Naive thymus-derived CD4-positive, alpha-beta T cell (primary cell): Measurements from ENCODE around the gene SMTNL2. TPM values are rescaled to one million over a fixed set of nuclear protein-coding genes. Genes with fewer than 3 reads are reported as not detected.
A peak's percentile ranks its signal among the peaks of the same experiment; 100 is the strongest.

Experiments
- ATAC-seq: fragments of 150-1000 bp; cut with Tn5 transposase; 2 replicates; pipeline ENCODE4 v1.10.0; 2021; ENCODE audit warnings: mild to moderate bottlenecking, moderate library complexity
- CTCF ChIA-PET: fragments of 350-600 bp; sonication (Branson Sonifier 250); formaldehyde crosslinking; loops from one replicate; lab custom pipeline; 2021; ENCODE audit warnings: antibody characterized with exemption; lab: Charles Lee
- POLR2A ChIA-PET: fragments of 350-600 bp; sonication (Branson Sonifier 250); formaldehyde crosslinking; loops from one replicate; lab custom pipeline; 2021; ENCODE audit warnings: antibody characterized with exemption, inconsistent platforms; lab: Charles Lee
- DNase-seq, 9 donors: peaks; one replicate each; pipeline versions ENCODE4 v3.0.0 to v3.0.0-alpha.2; 2020 to 2022; ENCODE audit warnings: mixed read lengths in 1 of 9
- H3K27ac ChIP-seq: one replicate; pipeline ENCODE4 v1.7.0; 2013; ENCODE audit warnings: mild to moderate bottlenecking, low read depth, low read length, moderate library complexity
- H3K27me3 ChIP-seq, 2 donors: one replicate each; pipeline ENCODE4 v1.7.0; 2013; ENCODE audit warnings: low read length in 2 of 2, mild to moderate bottlenecking in 2 of 2, moderate library complexity in 2 of 2; ENCODE audit not compliant: control insufficient read depth in 2 of 2, insufficient read depth in 2 of 2
- H3K36me3 ChIP-seq, 3 experiments: 1 replicate in 2 of 3; 2 replicates in 1 of 3; pipeline ENCODE4 v1.7.0; 2013; ENCODE audit warnings: low read length in 3 of 3, mild to moderate bottlenecking in 3 of 3, moderate library complexity in 1 of 3; ENCODE audit not compliant: insufficient read depth in 3 of 3, control insufficient read depth in 2 of 3
- H3K4me1 ChIP-seq, 2 donors: one replicate each; pipeline ENCODE4 v1.7.0; 2013; ENCODE audit warnings: low read length in 2 of 2, mild to moderate bottlenecking in 2 of 2, moderate library complexity in 1 of 2; ENCODE audit not compliant: control insufficient read depth in 2 of 2, insufficient read depth in 2 of 2
- H3K4me3 ChIP-seq: 2 replicates; pipeline ENCODE4 v1.7.0; 2013; ENCODE audit warnings: mild to moderate bottlenecking, low read length
- H3K9me3 ChIP-seq, 3 experiments: 1 replicate in 2 of 3; 2 replicates in 1 of 3; pipeline ENCODE4 v1.7.0; 2013; ENCODE audit warnings: low read length in 3 of 3; ENCODE audit not compliant: control insufficient read depth in 2 of 3
- H3K27ac Mint-ChIP-seq, 9 donors: one replicate each; pipeline ENCODE4 v1.8.0; 2020 to 2022; ENCODE audit warnings: mixed read lengths in 9 of 9, mild to moderate bottlenecking in 8 of 9, moderate library complexity in 5 of 9, inconsistent platforms in 2 of 9
- H3K27me3 Mint-ChIP-seq, 5 donors: one replicate each; pipeline ENCODE4 v1.8.0; 2021 to 2022; ENCODE audit warnings: mixed read lengths in 5 of 5, mild to moderate bottlenecking in 1 of 5
- H3K36me3 Mint-ChIP-seq, 5 donors: one replicate each; pipeline ENCODE4 v1.8.0; 2020 to 2022; ENCODE audit warnings: mixed read lengths in 5 of 5, mild to moderate bottlenecking in 3 of 5, inconsistent platforms in 1 of 5
- H3K4me1 Mint-ChIP-seq, 7 donors: one replicate each; pipeline ENCODE4 v1.8.0; 2020 to 2022; ENCODE audit warnings: mixed read lengths in 7 of 7, mild to moderate bottlenecking in 3 of 7, inconsistent platforms in 1 of 7
- H3K4me3 Mint-ChIP-seq, 10 donors: one replicate each; pipeline ENCODE4 v1.8.0; 2020 to 2022; ENCODE audit warnings: mild to moderate bottlenecking in 10 of 10, mixed read lengths in 10 of 10, moderate library complexity in 6 of 10, inconsistent platforms in 2 of 10
- H3K9me3 Mint-ChIP-seq, 11 donors: one replicate each; pipeline ENCODE4 v1.8.0; 2020 to 2022; ENCODE audit warnings: mixed read lengths in 11 of 11, mild to moderate bottlenecking in 4 of 11, inconsistent platforms in 1 of 11, moderate library complexity in 1 of 11
- intact Hi-C, 2 donors: fragments of 100-400 bp; cut with micrococcal nuclease; formaldehyde crosslinking; loops; one replicate each; pipeline ENCODE4 v1.15.1; 2023
- polyA plus RNA-seq, 2 donors: library from polyadenylated mRNA; unstranded; fragments of 300-500 nt; fragmentation: Illumina TruSeq; gene quantifications; one replicate each; pipeline ENCODE4 v1.2.3, GENCODE V29; 2021
- total RNA-seq, 6 experiments: library from RNA in 5 of 6; stranded (reverse) in 5 of 6; gene quantifications; 1 replicate in 5 of 6; 2 replicates in 1 of 6; pipeline ENCODE4 v1.2.3 and lab custom pipeline; 2021 to 2026

SMTNL2 gene
- total and polyA plus RNA-seq, 7 experiments from 2014 or later: not detected

DNA sequence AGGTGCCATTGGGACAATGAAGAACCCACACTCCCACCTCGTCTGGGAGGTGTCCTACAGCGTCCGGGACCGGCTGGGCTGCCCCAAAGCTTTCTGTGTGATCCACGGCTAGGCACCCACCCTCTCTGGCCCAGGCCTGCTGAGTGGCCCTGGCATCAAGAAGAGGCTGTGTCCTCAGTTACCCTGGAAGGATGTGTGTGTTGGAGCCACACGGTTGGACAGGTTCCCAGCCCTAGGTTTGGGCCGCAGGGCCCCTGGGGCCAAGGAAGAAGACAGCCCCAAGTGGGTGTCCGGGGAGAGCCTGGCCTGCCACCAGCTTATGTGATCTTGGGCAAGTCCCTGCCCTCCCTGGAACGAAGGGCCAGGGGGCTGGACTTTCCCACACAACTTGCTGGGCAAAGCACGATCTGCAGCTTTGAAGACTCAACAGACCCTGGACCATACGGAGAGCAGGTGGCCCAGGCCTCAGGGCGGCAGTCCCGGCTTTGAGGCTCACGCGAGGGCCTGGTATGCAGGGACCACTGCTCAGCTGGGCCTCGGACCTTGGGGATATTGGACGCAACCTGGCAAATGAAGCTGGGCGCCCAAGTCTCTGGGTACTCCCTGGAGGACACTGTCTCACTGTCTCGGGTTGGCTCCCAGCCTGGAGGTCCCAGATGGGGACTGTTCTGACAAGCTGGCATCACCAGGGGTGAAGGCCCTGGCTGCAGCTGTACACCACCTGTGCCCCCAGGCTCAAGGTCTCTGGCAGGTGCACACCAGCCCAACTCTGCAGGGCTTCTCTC, 46.7 kb upstream of the SMTNL2 start:
- Histone ChIP-seq H3K27me3 (no peaks in the 10 kb centered on the region), H3K4me1 (no peaks in the 10 kb centered on the region), H3K36me3 (peaks cover 0 to 48% (median 13%) of the 10 kb centered on the region in 3 experiments), H3K4me3 (no peak overlapping the region), H3K27ac (no peak overlapping the region), H3K9me3 (no peaks in the 10 kb centered on the region)
- CTCF ChIA-PET: interaction anchor here (0.6 to 1.2 kb wide), 3 partner anchors 30 to 1045 kb away, joined by 3 to 4 read pairs (median 3); no protein-coding TSS in a partner anchor
- no peaks in the 10 kb centered on the region for H3K9me3 Mint-ChIP-seq
- peak; percentile 25 for ATAC-seq
- H3K4me3 Mint-ChIP-seq: no peak overlapping the region
- peaks cover 0 to 16% (median 3%) of the 10 kb centered on the region in 7 donors for H3K4me1 Mint-ChIP-seq
- no peak overlapping the region for H3K27ac Mint-ChIP-seq
- H3K36me3 Mint-ChIP-seq: peaks cover 0 to 4% (median 2%) of the 10 kb centered on the region in 5 donors
- intact Hi-C loops: no loop called here
- DNase-seq: no peak
- POLR2A ChIA-PET: interaction anchor here (0.6 kb wide), 1 partner anchor 72 kb away, joined by 3 read pairs; no protein-coding TSS in a partner anchor
- H3K27me3 Mint-ChIP-seq: peaks cover 0 to 4% (median 0%) of the 10 kb centered on the region in 5 donors

DNA sequence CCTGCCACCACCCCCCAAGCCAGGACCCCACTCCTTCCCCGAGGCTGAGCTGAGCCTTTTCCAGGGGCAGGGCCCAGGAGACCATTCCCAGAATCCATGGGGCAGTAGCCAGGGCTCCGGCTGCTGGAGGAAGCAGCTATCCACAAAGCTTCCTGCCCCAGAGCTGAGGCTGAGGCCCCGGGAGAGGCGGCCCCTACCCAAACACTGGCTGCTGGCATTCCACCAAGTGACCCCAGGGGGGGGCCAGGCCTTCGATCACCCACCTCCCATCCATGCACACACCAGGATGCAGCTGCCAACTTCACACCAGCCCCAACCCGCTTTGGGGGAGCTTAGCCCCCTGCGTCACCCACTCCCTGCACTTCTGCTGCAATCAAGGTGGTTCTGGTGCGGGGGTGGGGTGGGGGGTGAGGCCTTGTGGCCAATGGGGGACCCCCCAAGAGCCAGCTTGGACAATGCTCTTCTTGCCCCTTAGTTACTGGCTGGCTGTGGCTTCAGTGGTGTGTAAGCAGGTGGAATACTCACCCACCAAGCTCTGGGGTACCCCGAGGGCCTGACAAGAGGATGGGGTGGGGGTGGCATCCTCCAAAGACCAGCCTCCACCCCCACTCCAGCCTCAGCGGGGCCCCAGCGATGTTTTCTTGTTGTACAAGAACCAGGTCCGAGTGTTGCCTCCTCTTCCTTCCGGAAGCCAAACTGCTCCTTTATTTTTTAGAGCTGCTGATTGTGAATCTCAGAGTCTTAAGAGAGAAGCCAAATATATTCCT, 45.9 kb upstream of the SMTNL2 start:
- ChIA-PET POLR2A (interaction anchor here (0.6 kb wide), 1 partner anchor 71 kb away, joined by 3 read pairs; no protein-coding TSS in a partner anchor), CTCF (interaction anchor here (1.2 kb wide), 1 partner anchor 29 kb away, joined by 3 read pairs; no protein-coding TSS in a partner anchor)
- H3K4me1 ChIP-seq: no peaks in the 10 kb centered on the region
- peaks cover 0 to 56% (median 13%) of the 10 kb centered on the region in 3 experiments for H3K36me3 ChIP-seq
- H3K4me1 Mint-ChIP-seq: peaks cover 0 to 14% (median 1%) of the 10 kb centered on the region in 7 donors
- no peaks in the 10 kb centered on the region for H3K27me3 ChIP-seq
- DNase-seq (no peak), ATAC-seq (no peak)
- H3K27ac Mint-ChIP-seq: no peak overlapping the region
- no peak overlapping the region for H3K4me3 Mint-ChIP-seq
- no peaks in the 10 kb centered on the region for H3K9me3 ChIP-seq
- peaks cover 0 to 4% (median 2%) of the 10 kb centered on the region in 5 donors for H3K36me3 Mint-ChIP-seq
- no peaks in the 10 kb centered on the region for H3K9me3 Mint-ChIP-seq
- H3K4me3 ChIP-seq: no peak overlapping the region
- H3K27me3 Mint-ChIP-seq: peaks cover 0 to 1% (median 0%) of the 10 kb centered on the region in 5 donors
- H3K27ac ChIP-seq: no peak overlapping the region
- intact Hi-C loops: no loop called here

DNA sequence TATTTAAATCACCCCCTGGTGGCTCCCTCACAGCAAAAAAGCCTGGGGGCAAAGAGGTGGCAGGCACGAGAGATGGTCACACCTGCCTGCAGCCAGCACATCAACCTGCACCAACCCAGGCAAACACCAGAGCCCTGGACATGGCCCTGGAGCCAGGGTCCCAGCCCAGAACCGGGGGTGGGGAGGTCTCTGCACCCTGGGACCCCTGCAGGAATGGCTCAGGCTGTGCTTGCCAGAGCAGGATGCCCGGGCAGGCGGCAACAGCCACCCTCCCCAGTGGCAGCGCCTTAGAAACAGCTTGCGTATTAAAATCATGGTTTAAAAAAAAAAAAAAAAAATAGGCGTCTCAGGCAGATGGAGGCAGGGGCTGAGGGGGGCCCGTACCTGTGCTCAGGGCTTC, 45.3 kb upstream of the SMTNL2 start:
- Mint-ChIP-seq H3K36me3 (peaks cover 0 to 7% (median 4%) of the 10 kb centered on the region in 5 donors), H3K9me3 (no peaks in the 10 kb centered on the region), H3K27me3 (no peaks in the 10 kb centered on the region), H3K27ac (no peak overlapping the region), H3K4me3 (no peak overlapping the region), H3K4me1 (peaks cover 0 to 11% (median 0%) of the 10 kb centered on the region in 7 donors)
- Histone ChIP-seq H3K36me3 (peaks cover 0 to 62% (median 13%) of the 10 kb centered on the region in 3 experiments), H3K9me3 (no peaks in the 10 kb centered on the region), H3K4me3 (no peak overlapping the region), H3K27me3 (no peaks in the 10 kb centered on the region), H3K4me1 (no peaks in the 10 kb centered on the region), H3K27ac (no peak overlapping the region)
- intact Hi-C loops: no loop called here
- CTCF ChIA-PET: interaction anchor here (0.7 to 1.2 kb wide), 2 partner anchors 28 to 118 kb away, joined by 3 read pairs; no protein-coding TSS in a partner anchor
- POLR2A ChIA-PET: no interaction called here
- ATAC-seq: no peak
- no peak for DNase-seq

DNA sequence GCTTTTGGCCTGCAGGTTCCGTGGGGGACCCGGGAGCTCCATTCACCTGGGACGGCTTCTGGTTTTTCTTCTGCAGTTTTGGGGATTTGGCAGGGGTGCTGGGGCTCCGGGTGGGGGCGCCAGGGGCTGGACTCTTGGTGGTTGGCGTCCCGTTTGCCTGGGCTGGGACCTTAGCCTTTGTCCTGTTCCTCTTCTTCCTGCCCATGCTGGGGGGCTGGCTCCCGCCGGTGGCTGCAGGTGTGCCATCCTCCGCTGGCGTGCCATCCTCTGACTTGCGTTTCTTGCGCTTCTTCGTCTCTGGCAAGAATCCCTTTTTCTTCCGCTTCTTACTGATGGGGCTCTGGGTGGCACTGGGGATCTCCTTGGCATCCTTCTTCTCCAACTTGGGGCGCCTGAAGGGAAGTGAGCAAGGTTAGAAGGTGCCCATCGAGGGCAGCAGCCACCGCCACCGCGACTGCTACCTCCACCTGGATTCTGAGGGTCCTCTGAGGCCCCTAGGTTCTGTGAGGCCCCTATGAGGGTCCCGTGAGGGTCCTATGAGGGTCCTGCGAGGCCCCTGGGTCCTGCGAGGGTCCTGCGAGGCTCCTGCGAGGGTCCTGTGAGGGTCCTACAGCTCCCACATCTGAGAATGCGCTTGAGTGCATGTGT, 44.6 kb upstream of the SMTNL2 start:
- Histone ChIP-seq H3K27me3 (no peaks in the 10 kb centered on the region), H3K36me3 (peaks cover 0 to 69% (median 13%) of the 10 kb centered on the region in 3 experiments), H3K4me3 (no peak overlapping the region), H3K9me3 (no peaks in the 10 kb centered on the region), H3K4me1 (no peaks in the 10 kb centered on the region), H3K27ac (no peak overlapping the region)
- Mint-ChIP-seq H3K9me3 (no peaks in the 10 kb centered on the region), H3K27ac (no peak overlapping the region), H3K36me3 (peaks cover 0 to 8% (median 4%) of the 10 kb centered on the region in 5 donors), H3K4me1 (peaks cover 0 to 11% (median 0%) of the 10 kb centered on the region in 7 donors), H3K27me3 (no peaks in the 10 kb centered on the region), H3K4me3 (peak overlapping the region in 1 of 10 donors; percentile 59)
- no peak for ATAC-seq
- ChIA-PET POLR2A (no interaction called here), CTCF (interaction anchor here (0.7 kb wide), 1 partner anchor 119 kb away, joined by 3 read pairs; no protein-coding TSS in a partner anchor)
- no peak for DNase-seq
- intact Hi-C loops: no loop called here

DNA sequence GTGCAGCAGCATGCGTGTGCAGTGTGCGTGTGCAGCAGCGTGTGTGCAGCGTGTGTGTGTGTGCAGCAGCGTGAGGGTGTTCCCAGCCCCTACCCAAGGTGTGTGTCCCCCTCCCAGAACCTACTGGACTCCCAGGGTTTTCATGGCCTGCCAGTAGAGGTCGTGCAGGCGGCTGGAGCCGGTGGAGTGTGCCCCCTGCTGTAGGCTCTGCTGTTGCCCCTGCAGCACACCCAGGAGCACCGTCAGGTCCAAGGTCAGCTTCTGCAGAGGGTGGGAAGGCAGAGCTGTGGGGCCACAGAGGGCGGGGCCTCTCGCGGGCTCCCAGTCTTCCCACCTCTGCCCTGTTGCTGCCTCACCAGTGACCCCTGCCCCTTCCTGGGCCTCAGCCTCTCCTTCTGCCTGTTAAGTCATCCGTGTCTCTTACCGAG, 44.1 kb upstream of the SMTNL2 start:
- H3K9me3 ChIP-seq: no peaks in the 10 kb centered on the region
- Mint-ChIP-seq H3K4me1 (peaks cover 0 to 11% (median 0%) of the 10 kb centered on the region in 7 donors), H3K36me3 (peaks cover 0 to 8% (median 4%) of the 10 kb centered on the region in 5 donors), H3K27ac (no peak overlapping the region), H3K27me3 (no peaks in the 10 kb centered on the region), H3K4me3 (no peak overlapping the region), H3K9me3 (no peaks in the 10 kb centered on the region)
- ChIA-PET CTCF (no interaction called here), POLR2A (no interaction called here)
- no peak overlapping the region for H3K27ac ChIP-seq
- peaks cover 0 to 73% (median 13%) of the 10 kb centered on the region in 3 experiments for H3K36me3 ChIP-seq
- H3K4me3 ChIP-seq: no peak overlapping the region
- no peaks in the 10 kb centered on the region for H3K27me3 ChIP-seq
- H3K4me1 ChIP-seq: no peaks in the 10 kb centered on the region
- ATAC-seq (no peak), DNase-seq (no peak)
- intact Hi-C loops: no loop called here

DNA sequence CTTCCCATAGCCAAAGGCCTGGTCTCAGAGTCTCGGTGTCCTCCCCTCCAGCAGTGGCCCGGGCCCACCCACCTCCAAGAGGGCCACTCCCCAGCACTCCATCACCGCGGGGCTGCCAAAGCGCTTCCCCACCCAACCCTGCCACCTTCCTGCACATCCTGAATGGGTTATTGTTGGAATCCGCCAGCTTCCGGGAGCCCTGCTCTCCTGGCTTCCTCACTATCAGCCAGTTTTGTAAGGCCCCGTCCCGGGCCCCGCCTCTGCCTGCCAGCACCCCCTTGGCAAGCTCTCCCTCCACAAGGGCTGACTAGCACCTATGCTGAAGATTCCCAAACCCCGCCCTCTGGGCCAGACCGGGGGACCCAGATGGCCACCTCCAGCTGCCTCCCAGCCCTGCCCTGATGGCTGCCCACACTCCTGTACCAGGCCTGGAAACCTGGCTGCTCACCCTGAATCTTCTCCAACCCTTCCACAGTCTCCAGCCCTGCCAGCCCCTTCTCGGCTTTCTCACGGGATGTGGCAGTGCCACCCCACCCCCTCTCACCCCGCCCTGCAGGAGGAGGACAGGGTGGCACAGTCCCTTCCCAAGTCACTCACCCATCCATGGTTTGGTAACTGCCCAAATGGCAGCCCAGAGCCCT, 43.5 kb upstream of the SMTNL2 start:
- Mint-ChIP-seq H3K4me1 (peaks cover 0 to 8% (median 0%) of the 10 kb centered on the region in 7 donors), H3K9me3 (no peaks in the 10 kb centered on the region), H3K27ac (peak overlapping the region in 1 of 9 donors; percentile 14), H3K36me3 (peaks cover 0 to 8% (median 4%) of the 10 kb centered on the region in 5 donors), H3K27me3 (no peaks in the 10 kb centered on the region), H3K4me3 (no peak overlapping the region)
- Histone ChIP-seq H3K27me3 (no peaks in the 10 kb centered on the region), H3K36me3 (peaks cover 0 to 78% (median 13%) of the 10 kb centered on the region in 3 experiments), H3K4me1 (no peaks in the 10 kb centered on the region), H3K9me3 (no peaks in the 10 kb centered on the region), H3K4me3 (no peak overlapping the region), H3K27ac (no peak overlapping the region)
- DNase-seq (no peak), ATAC-seq (no peak)
- ChIA-PET POLR2A (no interaction called here), CTCF (no interaction called here)
- intact Hi-C loops: no loop called here
